B cell (primary cell): ENCODE data around the gene POLR3K. TPM values are rescaled to one million over a fixed set of nuclear protein-coding genes. Genes with fewer than 3 reads are reported as not detected.

ENCODE experiments used
- ATAC-seq: fragments of 200-7000 bp; cut with Tn5 transposase; one replicate; pipeline ENCODE4 v1.10.0; 2021; ENCODE audit warnings: low read depth, mild to moderate bottlenecking, moderate number of reproducible peaks, moderate library complexity
- CTCF ChIA-PET: fragments of 350-600 bp; sonication (Branson Sonifier 250); formaldehyde crosslinking; loops from one replicate; lab custom pipeline; 2021; ENCODE audit warnings: antibody characterized with exemption, inconsistent platforms; lab: Charles Lee
- POLR2A ChIA-PET: fragments of 350-600 bp; sonication (Branson Sonifier 250); formaldehyde crosslinking; loops from one replicate; lab custom pipeline; 2021; ENCODE audit warnings: antibody characterized with exemption; lab: Charles Lee
- DNase-seq: peaks from one replicate; pipeline ENCODE4 v3.0.0; 2013
- H2AFZ ChIP-seq: 2 replicates; pipeline ENCODE4 v1.6.1; 2012; ENCODE audit warnings: mild to moderate bottlenecking, low read depth, low read length; ENCODE audit not compliant: insufficient read depth, poor library complexity, severe bottlenecking
- H3K27ac ChIP-seq, 2 donors: 1 replicate in 1 of 2; 2 replicates in 1 of 2; pipeline ENCODE4 v1.5.1; 2012 to 2013; ENCODE audit warnings: low read length in 2 of 2, mild to moderate bottlenecking in 2 of 2, moderate library complexity in 1 of 2
- H3K27me3 ChIP-seq, 4 experiments: fragments of 200-600 bp in 1 of 4; sonication (generic) in 1 of 4; replicated peaks in 1 of 4; 1 replicate in 2 of 4; 2 replicates in 2 of 4; pipeline versions ENCODE4 v1.6.1 to v1.7.0; 2013 to 2016; ENCODE audit warnings: low read length in 3 of 4, mild to moderate bottlenecking in 2 of 4, mixed read lengths in 1 of 4, moderate library complexity in 1 of 4; ENCODE audit not compliant: insufficient read depth in 4 of 4, control insufficient read depth in 3 of 4; ENCODE audit errors: control extremely low read depth in 1 of 4
- H3K36me3 ChIP-seq, 2 experiments: replicated peaks in 1 of 2; 1 replicate in 1 of 2; 2 replicates in 1 of 2; pipeline versions ENCODE4 v1.6.1 to v1.7.1; 2013; ENCODE audit warnings: low read length in 1 of 2; ENCODE audit not compliant: insufficient read depth in 2 of 2, control insufficient read depth in 1 of 2; ENCODE audit errors: control extremely low read depth in 1 of 2, extremely low read depth in 1 of 2
- H3K4me1 ChIP-seq, 2 donors: fragments of 200-600 bp in 1 of 2; sonication (generic) in 1 of 2; 1 replicate in 1 of 2; 2 replicates in 1 of 2; pipeline versions ENCODE4 v1.5.1 to v1.6.1; 2013 to 2017; ENCODE audit warnings: low read length in 2 of 2; ENCODE audit not compliant: control insufficient read depth in 2 of 2, insufficient read depth in 2 of 2
- H3K4me2 ChIP-seq: replicated peaks from 2 replicates; pipeline ENCODE3; 2012; ENCODE audit warnings: mild to moderate bottlenecking, low read depth, low read length; ENCODE audit not compliant: poor library complexity, severe bottlenecking
- H3K4me3 ChIP-seq, 5 experiments: fragments of 200-600 bp in 1 of 5; sonication (generic) in 1 of 5; 1 replicate in 3 of 5; 2 replicates in 2 of 5; pipeline versions ENCODE4 v1.5.1 to v1.7.0; 2011 to 2016; ENCODE audit warnings: low read length in 4 of 5, mild to moderate bottlenecking in 4 of 5, low read depth in 2 of 5, control low read depth in 1 of 5, moderate library complexity in 1 of 5; ENCODE audit not compliant: insufficient read depth in 1 of 5; ENCODE audit errors: control extremely low read depth in 1 of 5, extremely low read depth in 1 of 5
- H3K79me2 ChIP-seq: fragments of 200-600 bp; sonication (generic); one replicate; pipeline ENCODE4 v1.6.0; 2016; ENCODE audit warnings: low read length; ENCODE audit not compliant: control insufficient read depth, insufficient read depth
- H3K9ac ChIP-seq: fragments of 200-600 bp; sonication (generic); 2 replicates; pipeline ENCODE4 v1.6.1; 2017; ENCODE audit warnings: mild to moderate bottlenecking, low read length, moderate library complexity
- H3K9me3 ChIP-seq, 3 donors: one replicate each; pipeline versions ENCODE4 v1.6.1 to v1.7.1; 2013; ENCODE audit warnings: low read length in 2 of 3; ENCODE audit not compliant: control insufficient read depth in 2 of 3, insufficient read depth in 1 of 3; ENCODE audit errors: control extremely low read depth in 1 of 3
- H4K20me1 ChIP-seq: 2 replicates; pipeline ENCODE4 v1.6.0; 2012; ENCODE audit warnings: mild to moderate bottlenecking, low read length; ENCODE audit not compliant: insufficient read depth, control insufficient read depth, poor library complexity, severe bottlenecking
- H3K27ac Mint-ChIP-seq: one replicate; pipeline ENCODE4 v1.8.0; 2021; ENCODE audit warnings: mixed read lengths
- H3K27me3 Mint-ChIP-seq: one replicate; pipeline ENCODE4 v1.8.0; 2021; ENCODE audit warnings: mixed read lengths
- H3K4me1 Mint-ChIP-seq: one replicate; pipeline ENCODE4 v1.8.0; 2021; ENCODE audit warnings: mixed read lengths
- H3K4me3 Mint-ChIP-seq: one replicate; pipeline ENCODE4 v1.8.0; 2021; ENCODE audit warnings: mixed read lengths
- H3K9me3 Mint-ChIP-seq: one replicate; pipeline ENCODE4 v1.8.0; 2022; ENCODE audit warnings: mixed read lengths; ENCODE audit not compliant: insufficient read depth
- EZH2 ChIP-seq: IDR thresholded peaks from 2 replicates; pipeline ENCODE4 v1.6.1; 2012; ENCODE audit warnings: borderline replicate concordance, low read depth, mild to moderate bottlenecking, moderate library complexity, low read length; ENCODE audit not compliant: insufficient read depth, poor library complexity, severe bottlenecking
- WGBS: methylation state at CpG from one replicate; pipeline ENCODE4 v1.1.5; 2013; ENCODE audit warnings: missing lambda C conversion rate; ENCODE audit not compliant: insufficient coverage; 5-methylcytosine and 5-hydroxymethylcytosine counted together
- intact Hi-C: fragments of 100-400 bp; cut with micrococcal nuclease; formaldehyde crosslinking; loops from one replicate; pipeline ENCODE4 v1.10.0; 2022
- polyA plus RNA-seq: library from polyadenylated mRNA; depleted of rRNA; stranded (reverse); fragments of >200 nt; gene quantifications from 2 replicates; pipeline ENCODE4 v1.2.3, GENCODE V29; 2012
- total RNA-seq, 2 donors: library from RNA; stranded (reverse); fragments of 120-200 nt in 1 of 2; gene quantifications; 1 replicate in 1 of 2; 2 replicates in 1 of 2; pipeline versions ENCODE4 v1.2.3 to v1.2.4, GENCODE V29; 2013 to 2022
- TF ChIP-seq, protein P1 (sequence below): fragments of 200-600 bp; IDR thresholded peaks from one replicate; pipeline ENCODE4 v1.8.0; 2022; ENCODE audit warnings: antibody characterized with exemption, mild to moderate bottlenecking

POLR3K gene
- total and polyA plus RNA-seq, 2 donors (not counting 1 experiment from before 2014, with no cell fraction given): 26.3 to 34.9 TPM

DNA sequence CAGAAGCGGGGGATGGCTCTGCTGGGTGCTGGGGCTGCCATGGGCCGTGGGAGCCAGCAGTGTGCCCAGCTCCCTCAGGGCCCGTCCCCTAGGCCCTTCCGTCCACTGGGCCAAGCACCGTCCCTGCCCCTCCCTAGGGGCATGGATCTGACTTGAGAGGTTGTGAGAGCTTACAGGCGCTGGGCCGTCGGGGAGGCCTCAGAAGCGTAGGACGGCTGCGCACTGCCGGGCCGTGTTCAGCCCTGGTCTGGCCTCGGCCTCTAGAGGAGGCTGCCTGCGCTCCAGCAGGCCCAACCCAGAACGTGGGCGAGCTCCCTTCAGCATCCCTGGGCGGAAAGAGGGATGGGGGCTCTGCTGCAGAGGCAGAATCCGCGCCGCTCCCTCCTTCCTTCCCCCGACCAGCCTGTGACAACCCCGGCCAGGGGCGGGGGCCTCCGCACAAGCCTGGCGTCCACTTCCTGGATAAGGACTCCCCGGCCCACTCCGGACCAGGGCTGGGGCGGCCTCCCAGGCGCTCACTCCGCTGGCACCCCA is 23.9 kb upstream of the POLR3K start:
- intact Hi-C loops: no loop called here
- no peaks in the 10 kb centered on the region for H3K9me3 Mint-ChIP-seq
- ChIA-PET POLR2A (interaction anchor here (0.8 to 1.1 kb wide), 2 partner anchors 19 to 23 kb away, joined by 3 read pairs; no protein-coding TSS in a partner anchor), CTCF (interaction anchor here (1.2 to 3.3 kb wide), 3 partner anchors 11 to 38 kb away, joined by 4 to 23 read pairs (median 18); no protein-coding TSS in a partner anchor)
- H4K20me1 ChIP-seq: no peaks in the 10 kb centered on the region
- DNase-seq (peak; percentile 57), ATAC-seq (peak; percentile 35)
- WGBS: 10% methylated on average over 31 of the region's 31 CpGs
- H3K27ac ChIP-seq: peak overlapping the region; percentile 18 to 66
- peak overlapping the region; percentile 83 for H3K4me3 Mint-ChIP-seq
- peak overlapping the region; percentile 83 for H3K9ac ChIP-seq
- peaks cover 0 to 21% (median 11%) of the 10 kb centered on the region in 4 experiments for H3K27me3 ChIP-seq
- H3K4me1 Mint-ChIP-seq: peaks cover 29% of the 10 kb centered on the region
- H3K36me3 ChIP-seq: peaks cover 0 to 12% of the 10 kb centered on the region in 2 experiments
- peak overlapping the region; percentile 87 for H3K4me2 ChIP-seq
- peak overlapping the region; percentile 87 for H2AFZ ChIP-seq
- H3K27ac Mint-ChIP-seq: peak overlapping the region; percentile 80
- no peaks in the 10 kb centered on the region for H3K9me3 ChIP-seq
- peaks cover 15% of the 10 kb centered on the region for H3K27me3 Mint-ChIP-seq
- peaks cover 34% of the 10 kb centered on the region for H3K79me2 ChIP-seq
- no peak for TF ChIP-seq EZH2
- TF ChIP-seq, protein P1, sequence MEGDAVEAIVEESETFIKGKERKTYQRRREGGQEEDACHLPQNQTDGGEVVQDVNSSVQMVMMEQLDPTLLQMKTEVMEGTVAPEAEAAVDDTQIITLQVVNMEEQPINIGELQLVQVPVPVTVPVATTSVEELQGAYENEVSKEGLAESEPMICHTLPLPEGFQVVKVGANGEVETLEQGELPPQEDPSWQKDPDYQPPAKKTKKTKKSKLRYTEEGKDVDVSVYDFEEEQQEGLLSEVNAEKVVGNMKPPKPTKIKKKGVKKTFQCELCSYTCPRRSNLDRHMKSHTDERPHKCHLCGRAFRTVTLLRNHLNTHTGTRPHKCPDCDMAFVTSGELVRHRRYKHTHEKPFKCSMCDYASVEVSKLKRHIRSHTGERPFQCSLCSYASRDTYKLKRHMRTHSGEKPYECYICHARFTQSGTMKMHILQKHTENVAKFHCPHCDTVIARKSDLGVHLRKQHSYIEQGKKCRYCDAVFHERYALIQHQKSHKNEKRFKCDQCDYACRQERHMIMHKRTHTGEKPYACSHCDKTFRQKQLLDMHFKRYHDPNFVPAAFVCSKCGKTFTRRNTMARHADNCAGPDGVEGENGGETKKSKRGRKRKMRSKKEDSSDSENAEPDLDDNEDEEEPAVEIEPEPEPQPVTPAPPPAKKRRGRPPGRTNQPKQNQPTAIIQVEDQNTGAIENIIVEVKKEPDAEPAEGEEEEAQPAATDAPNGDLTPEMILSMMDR: no peak
- H3K4me1 ChIP-seq: peaks cover 30 to 33% of the 10 kb centered on the region in 2 donors
- peak overlapping the region; percentile 13 to 82 (median 77) for H3K4me3 ChIP-seq
